H1 (cell line): Measurements from ENCODE around the gene B3GNT2. TPM values are rescaled to one million over a fixed set of nuclear protein-coding genes. Genes with fewer than 3 reads are reported as not detected.

Experiments
- EP300 ChIP-seq, 2 experiments: IDR thresholded peaks; 1 replicate in 1 of 2; 2 replicates in 1 of 2; pipeline ENCODE4 v1.6.1; 2011 to 2012; ENCODE audit warnings: low read depth in 2 of 2, low read length in 2 of 2, mild to moderate bottlenecking in 2 of 2, borderline replicate concordance in 1 of 2, inconsistent platforms in 1 of 2, moderate library complexity in 1 of 2
- KDM1A ChIP-seq: fragments of 200-600, 300-600 bp; sonication (generic); IDR thresholded peaks from 2 replicates; pipeline ENCODE4 v1.7.1; 2016; ENCODE audit warnings: mild to moderate bottlenecking, low read length, borderline replicate concordance
- POLR2AphosphoS5 ChIP-seq: IDR thresholded peaks from 2 replicates; pipeline ENCODE4 v1.6.1; 2011; ENCODE audit warnings: low read depth, low read length
- TCF12 ChIP-seq: IDR thresholded peaks from 2 replicates; pipeline ENCODE4 v1.6.1; 2011; ENCODE audit warnings: low read depth, mild to moderate bottlenecking, low read length
- polyA plus RNA-seq, 7 experiments: library from polyadenylated mRNA; depleted of rRNA in 3 of 7; stranded (reverse) in 5 of 7; unstranded in 2 of 7; fragments of >200 nt in 5 of 7; fragments of 200-250 nt in 2 of 7; gene quantifications; 1 replicate in 5 of 7; 2 replicates in 1 of 7; 4 replicates in 1 of 7; pipeline versions ENCODE4 v1.2.1 to v1.2.3, GENCODE V29; 2011 to 2013; ENCODE audit warnings: missing spikeins in 2 of 7, mixed read lengths in 2 of 7
- total RNA-seq: library from RNA; stranded (reverse); fragmentation: NEBNext Ultra II Directional; extraction: Animal tissue kit (Norgen Biotek cat#: 25700); gene quantifications from 2 replicates; pipeline ENCODE4 v1.2.1, GENCODE V29; 2021

Gene B3GNT2
- total and polyA plus RNA-seq, 2 of the 8 experiments (the other 6 are each of a cell fraction or from before 2014, with no cell fraction given): 20.1 to 40.8 TPM

DNA sequence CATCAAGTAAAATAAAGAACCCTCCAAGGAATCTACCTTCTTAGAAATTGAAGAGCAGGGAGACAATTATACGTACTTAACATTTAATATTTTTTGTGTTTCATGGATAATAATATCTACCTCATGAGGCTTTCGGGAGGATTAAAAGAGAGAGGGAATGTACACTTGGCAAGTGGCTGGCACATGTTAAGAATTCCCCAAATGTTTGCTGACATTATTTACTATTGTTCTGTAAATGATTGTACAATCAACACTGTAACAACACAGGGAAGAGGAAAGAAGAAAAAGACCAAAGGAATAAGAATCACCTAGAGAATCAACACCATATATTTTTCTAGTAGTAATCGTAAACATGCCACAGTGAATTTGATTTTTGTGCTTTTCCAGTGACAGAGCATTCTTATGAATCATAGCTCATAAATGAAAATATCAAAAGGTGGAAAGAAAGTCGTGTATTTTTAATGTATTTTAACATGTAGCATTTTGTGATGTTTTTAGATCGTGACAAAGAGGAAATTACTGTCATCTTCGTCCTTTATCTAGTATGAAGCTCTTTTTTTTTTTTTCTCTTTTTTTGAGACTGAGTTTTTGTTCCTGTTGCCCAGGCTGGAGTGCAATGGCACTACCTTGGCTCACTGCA is 67.3 kb downstream of the B3GNT2 start (continued):
- TF ChIP-seq KDM1A: no peak
- TF ChIP-seq POLR2AphosphoS5: no peak
- no peak for TF ChIP-seq EP300 (IDR thresholded peaks at IDR 0.05; ENCODE audit: borderline replicate concordance in 1 of 2, low read depth in 2 of 2, low read length in 2 of 2)
- TF ChIP-seq TCF12: no peak
